ENCODE results near the gene SERPINB6.
A peak's percentile ranks its signal among the peaks of the same experiment; 100 is the strongest.
"Not testable (repeated sequence)": the region's sequence is repeated elsewhere in the genome, so short reads cannot be mapped to it uniquely, and the experiment has no call there.

The SERPINB6 gene

GRCh38 chr6:2932911-2933310 is 38.5 kb downstream of the SERPINB6 start:
- not testable (repeated sequence) for DNase-seq

- DNase-seq, result peak; percentile 75 to 86
Observed at GRCh38 chr6:2931970-2932748, 39.2 kb downstream of the SERPINB6 start.

GRCh38 chr6:2931055-2931454 is 40.3 kb downstream of the SERPINB6 start:
- no peak for DNase-seq

GRCh38 chr6:2927931-2928330 is 43.4 kb downstream of the SERPINB6 start:
- DNase-seq, result not testable (repeated sequence)

GRCh38 chr6:2925842-2926747 is 45.3 kb downstream of the SERPINB6 start:
- DNase-seq, result not testable (repeated sequence)

GRCh38 chr6:2921520-2922115 is 49.7 kb downstream of the SERPINB6 start:
- DNase-seq, result no peak

- no peak for DNase-seq
Observed at GRCh38 chr6:2920671-2921112, 50.7 kb downstream of the SERPINB6 start.

- no peak for DNase-seq
Observed at GRCh38 chr6:2919886-2920285, 51.5 kb downstream of the SERPINB6 start.

- no peak for DNase-seq
Observed at GRCh38 chr6:2919401-2919800, 52.0 kb downstream of the SERPINB6 start.

- no peak for DNase-seq
Observed at GRCh38 chr6:2918936-2919335, 52.4 kb downstream of the SERPINB6 start.

GRCh38 chr6:2917801-2918445 is 53.4 kb downstream of the SERPINB6 start:
- no peak for DNase-seq

- no peak for DNase-seq
Observed at GRCh38 chr6:2917065-2917464, 54.3 kb downstream of the SERPINB6 start.

- DNase-seq, result no peak
Observed at GRCh38 chr6:2916158-2916925, 55.0 kb downstream of the SERPINB6 start.

GRCh38 chr6:2915150-2915549 is 56.2 kb downstream of the SERPINB6 start:
- no peak for DNase-seq

GRCh38 chr6:2914318-2914660 is 57.1 kb downstream of the SERPINB6 start:
- DNase-seq, result no peak

GRCh38 chr6:2913621-2914317 is 57.6 kb downstream of the SERPINB6 start:
- no peak for DNase-seq

- no peak for DNase-seq
Observed at GRCh38 chr6:2911171-2911570, 60.2 kb downstream of the SERPINB6 start.

- DNase-seq, result peak in 1 of 2 experiments; percentile 17
Observed at GRCh38 chr6:2909718-2910117, 61.6 kb downstream of the SERPINB6 start.

GRCh38 chr6:2909051-2909606 is 62.2 kb downstream of the SERPINB6 start:
- DNase-seq, result not testable (repeated sequence)

- not testable (repeated sequence) for DNase-seq
Observed at GRCh38 chr6:2908516-2908915, 62.9 kb downstream of the SERPINB6 start.
